H1 (cell line): Measurements from ENCODE around the gene NOL4L. TPM values are rescaled to one million over a fixed set of nuclear protein-coding genes. Genes with fewer than 3 reads are reported as not detected.

Experiments used
- CTCF ChIA-PET: fragments of 300-600 bp; sonication (Branson Sonifier 250); formaldehyde crosslinking; loops from one replicate; lab custom pipeline; 2021; ENCODE audit not compliant: partially characterized antibody; lab: Charles Lee
- POLR2A ChIA-PET: fragments of 300-600 bp; sonication (Branson Sonifier 250); formaldehyde crosslinking; loops from one replicate; lab custom pipeline; 2021; ENCODE audit warnings: inconsistent platforms; ENCODE audit not compliant: partially characterized antibody; lab: Charles Lee
- DNase-seq, 2 experiments: peaks; one replicate each; pipeline versions ENCODE4 v3.0.0 to v3.0.0-alpha.2; 2010 to 2022; ENCODE audit warnings: low spot score in 2 of 2, low read depth in 1 of 2, mixed read lengths in 1 of 2
- FAIRE-seq: peaks from 2 replicates; lab custom pipeline; 2011; peaks lifted over from hg19 to GRCh38; lab: Jason Lieb, UNC
- H2AFZ ChIP-seq: 2 replicates; pipeline ENCODE4 v1.8.1; 2012; ENCODE audit warnings: low read length, inconsistent platforms
- H2AK5ac ChIP-seq: 2 replicates; pipeline ENCODE4 v1.6.1; 2013; ENCODE audit warnings: low read depth, low read length
- H2BK120ac ChIP-seq: replicated peaks from 2 replicates; pipeline ENCODE3; 2013; ENCODE audit warnings: low read depth, low read length, inconsistent platforms
- H2BK12ac ChIP-seq: 2 replicates; pipeline ENCODE4 v1.6.1; 2013; ENCODE audit warnings: low read depth, low read length
- H2BK15ac ChIP-seq: 2 replicates; pipeline ENCODE4 v1.6.1; 2013; ENCODE audit warnings: low read length
- H2BK20ac ChIP-seq: 2 replicates; pipeline ENCODE4 v1.6.1; 2013; ENCODE audit warnings: low read length
- H2BK5ac ChIP-seq: 2 replicates; pipeline ENCODE4 v1.6.1; 2013; ENCODE audit warnings: low read depth, low read length
- H3K14ac ChIP-seq: 2 replicates; pipeline ENCODE4 v1.6.1; 2013; ENCODE audit warnings: inconsistent platforms; ENCODE audit not compliant: insufficient read length
- H3K18ac ChIP-seq: 2 replicates; pipeline ENCODE4 v1.6.1; 2013; ENCODE audit warnings: low read length; ENCODE audit errors: extremely low read depth
- H3K23ac ChIP-seq: 2 replicates; pipeline ENCODE4 v1.6.1; 2013; ENCODE audit warnings: inconsistent platforms; ENCODE audit not compliant: insufficient read length
- H3K23me2 ChIP-seq: 2 replicates; pipeline ENCODE4 v1.6.1; 2013; ENCODE audit warnings: low read depth, low read length
- H3K27ac ChIP-seq: 2 replicates; pipeline ENCODE4 v1.6.1; 2011; ENCODE audit warnings: low read depth, low read length, inconsistent platforms
- H3K27me3 ChIP-seq, 4 experiments: replicated peaks in 1 of 4; 1 replicate in 1 of 4; 2 replicates in 3 of 4; pipeline versions ENCODE4 v1.6.1 to v1.8.1; 2011 to 2013; ENCODE audit warnings: low read length in 3 of 4, mild to moderate bottlenecking in 3 of 4, inconsistent platforms in 2 of 4, mixed read lengths in 2 of 4, moderate library complexity in 1 of 4; ENCODE audit not compliant: control insufficient read depth in 3 of 4, insufficient read depth in 3 of 4; ENCODE audit errors: extremely low read depth in 1 of 4
- H3K36me3 ChIP-seq, 4 experiments: 2 replicates each; pipeline versions ENCODE4 v1.6.1 to v1.8.1; 2011 to 2013; ENCODE audit warnings: mild to moderate bottlenecking in 4 of 4, low read length in 3 of 4, moderate library complexity in 2 of 4, control low read depth in 1 of 4, inconsistent platforms in 1 of 4; ENCODE audit not compliant: insufficient read depth in 4 of 4, control insufficient read depth in 2 of 4
- H3K4ac ChIP-seq: replicated peaks from 2 replicates; pipeline ENCODE3; 2013; ENCODE audit warnings: low read length, low read depth, mixed read lengths, inconsistent platforms; ENCODE audit not compliant: insufficient read length
- H3K4me1 ChIP-seq, 4 experiments: replicated peaks in 1 of 4; 1 replicate in 1 of 4; 2 replicates in 3 of 4; pipeline versions ENCODE4 v1.6.1 to v1.8.1; 2011 to 2013; ENCODE audit warnings: low read length in 3 of 4, inconsistent platforms in 2 of 4, mixed read lengths in 1 of 4; ENCODE audit not compliant: insufficient read depth in 4 of 4, control insufficient read depth in 3 of 4
- H3K4me2 ChIP-seq, 2 experiments: 2 replicates each; pipeline versions ENCODE4 v1.6.1 to v1.8.1; 2011 to 2013; ENCODE audit warnings: low read depth in 2 of 2, low read length in 2 of 2, control low read depth in 1 of 2, inconsistent platforms in 1 of 2, mild to moderate bottlenecking in 1 of 2; ENCODE audit not compliant: insufficient read depth in 1 of 2
- H3K4me3 ChIP-seq, 4 experiments: fragments of 200-600, 300-600 bp in 1 of 4; sonication (generic), shearing (Covaris generic), sonication (Bioruptor Twin) in 1 of 4; 2 replicates each; pipeline versions ENCODE4 v1.5.1 to v1.8.1; 2011 to 2016; ENCODE audit warnings: low read length in 4 of 4, low read depth in 3 of 4, control low read depth in 2 of 4, inconsistent platforms in 2 of 4, mild to moderate bottlenecking in 2 of 4, mixed read lengths in 1 of 4, moderate library complexity in 1 of 4; ENCODE audit not compliant: insufficient read depth in 2 of 4; ENCODE audit errors: extremely low read depth in 1 of 4
- H3K56ac ChIP-seq: replicated peaks from 2 replicates; pipeline ENCODE3; 2013; ENCODE audit warnings: low read depth, mild to moderate bottlenecking, mixed read lengths, low read length, inconsistent platforms; ENCODE audit not compliant: insufficient read length
- H3K79me1 ChIP-seq: 2 replicates; pipeline ENCODE4 v1.6.1; 2013; ENCODE audit warnings: low read depth, low read length, control low read depth
- H3K79me2 ChIP-seq, 2 experiments: 2 replicates each; pipeline versions ENCODE4 v1.6.1 to v1.8.1; 2012 to 2013; ENCODE audit warnings: low read length in 2 of 2, mild to moderate bottlenecking in 2 of 2, inconsistent platforms in 1 of 2; ENCODE audit not compliant: insufficient read depth in 2 of 2, control insufficient read depth in 1 of 2
- H3K9ac ChIP-seq, 4 experiments: replicated peaks in 1 of 4; 1 replicate in 1 of 4; 2 replicates in 3 of 4; pipeline versions ENCODE4 v1.6.1 to v1.8.1; 2011 to 2013; ENCODE audit warnings: low read depth in 3 of 4, low read length in 3 of 4, control low read depth in 2 of 4, mild to moderate bottlenecking in 2 of 4, moderate library complexity in 2 of 4, inconsistent platforms in 1 of 4; ENCODE audit errors: extremely low read depth in 1 of 4
- H3K9me3 ChIP-seq, 2 experiments: 2 replicates each; pipeline versions ENCODE4 v1.6.1 to v1.8.1; 2012 to 2013; ENCODE audit warnings: mild to moderate bottlenecking in 2 of 2, moderate library complexity in 2 of 2, control low read depth in 1 of 2, inconsistent platforms in 1 of 2, low read depth in 1 of 2, low read length in 1 of 2, mixed read lengths in 1 of 2; ENCODE audit not compliant: insufficient read depth in 2 of 2
- H4K20me1 ChIP-seq, 2 experiments: replicated peaks in 1 of 2; 2 replicates each; pipeline versions ENCODE3 to v1.8.1; 2011 to 2013; ENCODE audit warnings: inconsistent platforms in 2 of 2, low read length in 2 of 2, mild to moderate bottlenecking in 1 of 2; ENCODE audit not compliant: insufficient read depth in 2 of 2, control insufficient read depth in 1 of 2
- H4K5ac ChIP-seq: 2 replicates; pipeline ENCODE4 v1.6.1; 2013; ENCODE audit warnings: low read length, low read depth, mixed read lengths, inconsistent platforms; ENCODE audit not compliant: insufficient read length
- H4K8ac ChIP-seq: 2 replicates; pipeline ENCODE4 v1.8.0; 2013; ENCODE audit warnings: mild to moderate bottlenecking, moderate library complexity, low read length, inconsistent platforms; ENCODE audit not compliant: insufficient read depth; ENCODE audit errors: extremely low read depth
- H4K91ac ChIP-seq: replicated peaks from 2 replicates; pipeline ENCODE3; 2013; ENCODE audit warnings: low read length, mixed read lengths, inconsistent platforms; ENCODE audit not compliant: insufficient read length
- NANOG ChIP-seq: IDR thresholded peaks from 2 replicates; pipeline ENCODE4 v1.6.1; 2011; ENCODE audit warnings: low read length, low read depth, mild to moderate bottlenecking, inconsistent platforms; ENCODE audit not compliant: insufficient read depth, poor library complexity, severe bottlenecking
- WGBS, 2 experiments: shearing (Covaris generic) in 1 of 2; methylation state at CpG; one replicate each; pipeline versions ENCODE4 v1.1.6 to v1.1.7; 2013 to 2015; ENCODE audit warnings: low lambda C conversion rate in 2 of 2, mixed read lengths in 2 of 2, inconsistent platforms in 1 of 2, low coverage in 1 of 2, missing lambda C conversion rate in 1 of 2; ENCODE audit not compliant: insufficient replicate concordance in 2 of 2, insufficient coverage in 1 of 2, insufficient read length in 1 of 2; ENCODE audit errors: extremely low coverage in 1 of 2, missing lambda C conversion rate in 1 of 2; 5-methylcytosine and 5-hydroxymethylcytosine counted together
- polyA plus RNA-seq, 7 experiments: library from polyadenylated mRNA; depleted of rRNA in 3 of 7; stranded (reverse) in 5 of 7; unstranded in 2 of 7; fragments of >200 nt in 5 of 7; fragments of 200-250 nt in 2 of 7; gene quantifications; 1 replicate in 5 of 7; 2 replicates in 1 of 7; 4 replicates in 1 of 7; pipeline versions ENCODE4 v1.2.1 to v1.2.3, GENCODE V29; 2011 to 2013; ENCODE audit warnings: missing spikeins in 2 of 7, mixed read lengths in 2 of 7
- total RNA-seq: library from RNA; stranded (reverse); fragmentation: NEBNext Ultra II Directional; extraction: Animal tissue kit (Norgen Biotek cat#: 25700); gene quantifications from 2 replicates; pipeline ENCODE4 v1.2.1, GENCODE V29; 2021

The NOL4L gene
- total and polyA plus RNA-seq, 2 of the 8 experiments (the other 6 are each of a cell fraction or from before 2014, with no cell fraction given), result 15.3 to 23.7 TPM

- ChIA-PET POLR2A (no interaction called here), CTCF (interaction anchor here (1.6 kb wide), 1 partner anchor 17 kb away, joined by 3 read pairs; no protein-coding TSS in a partner anchor)
- Histone ChIP-seq H3K23ac (no peak overlapping the region), H3K9me3 (no peaks in the 10 kb centered on the region), H3K79me1 (no peaks in the 10 kb centered on the region; the same call in 1 of the 2 replicates), H2AK5ac (no peak overlapping the region), H3K4ac (no peak overlapping the region), H3K4me1 (peaks cover 0 to 16% (median 12%) of the 10 kb centered on the region in 4 experiments; a peak in 6 of 7 replicates), H3K56ac (no peak overlapping the region), H2BK12ac (no peak overlapping the region), H4K20me1 (peaks cover 7 to 18% of the 10 kb centered on the region in 2 experiments), H3K4me2 (no peak overlapping the region), H2AFZ (no peak overlapping the region), H3K9ac (no peak overlapping the region; a peak in 1 of 7 replicates), H4K8ac (no peak overlapping the region), H3K23me2 (peaks cover 2% of the 10 kb centered on the region; the same call in 1 of the 2 replicates), H3K18ac (no peak overlapping the region), H2BK20ac (no peak overlapping the region), H3K27ac (no peak overlapping the region), H2BK120ac (no peak overlapping the region), H2BK15ac (no peak overlapping the region), H2BK5ac (no peak overlapping the region; the same call in 1 of the 2 replicates), H3K14ac (no peak overlapping the region), H3K79me2 (no peaks in the 10 kb centered on the region), H3K4me3 (no peak overlapping the region), H4K5ac (no peak overlapping the region), H3K27me3 (no peaks in the 10 kb centered on the region), H3K36me3 (peaks cover 11 to 33% (median 21%) of the 10 kb centered on the region in 4 experiments; a peak in 6 of 8 replicates), H4K91ac (no peak overlapping the region)
- WGBS, 2 experiments, result 92% methylated on average over 28 of the region's 28 CpGs; no CpG with 5 or more reads in 1 of the 2 experiments
- FAIRE-seq, result no peak
- TF ChIP-seq NANOG, result no peak
- DNase-seq, result no peak
These were observed 131.5 kb downstream of the NOL4L start for GRCh38 chr20:32453467-32454163.
